Measurements from ENCODE around the gene TMEM121.

DNA sequence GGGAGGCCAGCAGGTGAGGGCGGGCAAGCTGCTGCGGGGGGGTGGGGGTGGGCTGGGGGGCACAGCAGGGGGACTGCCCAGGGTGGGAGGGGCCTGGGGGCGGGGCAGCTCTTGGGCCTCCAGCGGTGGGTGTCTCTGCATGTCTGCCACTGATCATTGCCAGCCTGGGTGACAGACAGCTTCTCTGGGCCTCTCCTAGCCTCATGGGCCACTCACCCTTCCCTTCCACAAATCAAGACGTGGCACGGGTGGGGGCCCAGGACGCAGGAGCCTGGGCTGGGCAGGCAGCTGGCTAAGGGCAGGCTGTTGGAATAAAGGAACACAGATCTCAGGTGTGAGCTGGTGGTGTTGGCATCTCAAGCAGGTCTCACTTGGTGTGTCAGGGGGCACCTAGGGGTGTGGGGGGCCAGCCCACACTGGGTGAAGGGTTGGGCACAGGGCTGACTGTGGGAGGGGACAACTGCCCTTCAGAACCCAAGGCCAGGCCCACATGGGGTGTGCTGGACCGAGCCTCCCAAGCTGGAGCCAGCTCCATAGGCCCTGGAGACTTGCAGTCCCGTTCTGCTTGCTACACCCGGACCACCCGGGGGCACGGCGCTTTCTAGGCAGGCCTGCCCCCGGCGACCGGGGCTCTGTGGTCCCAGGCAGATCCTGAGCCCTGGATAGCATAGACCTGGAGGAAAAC lies 32.3 kb upstream of the TMEM121 start:
- TF ChIP-seq, protein P1, sequence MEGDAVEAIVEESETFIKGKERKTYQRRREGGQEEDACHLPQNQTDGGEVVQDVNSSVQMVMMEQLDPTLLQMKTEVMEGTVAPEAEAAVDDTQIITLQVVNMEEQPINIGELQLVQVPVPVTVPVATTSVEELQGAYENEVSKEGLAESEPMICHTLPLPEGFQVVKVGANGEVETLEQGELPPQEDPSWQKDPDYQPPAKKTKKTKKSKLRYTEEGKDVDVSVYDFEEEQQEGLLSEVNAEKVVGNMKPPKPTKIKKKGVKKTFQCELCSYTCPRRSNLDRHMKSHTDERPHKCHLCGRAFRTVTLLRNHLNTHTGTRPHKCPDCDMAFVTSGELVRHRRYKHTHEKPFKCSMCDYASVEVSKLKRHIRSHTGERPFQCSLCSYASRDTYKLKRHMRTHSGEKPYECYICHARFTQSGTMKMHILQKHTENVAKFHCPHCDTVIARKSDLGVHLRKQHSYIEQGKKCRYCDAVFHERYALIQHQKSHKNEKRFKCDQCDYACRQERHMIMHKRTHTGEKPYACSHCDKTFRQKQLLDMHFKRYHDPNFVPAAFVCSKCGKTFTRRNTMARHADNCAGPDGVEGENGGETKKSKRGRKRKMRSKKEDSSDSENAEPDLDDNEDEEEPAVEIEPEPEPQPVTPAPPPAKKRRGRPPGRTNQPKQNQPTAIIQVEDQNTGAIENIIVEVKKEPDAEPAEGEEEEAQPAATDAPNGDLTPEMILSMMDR (IDR thresholded peaks at IDR 0.05), result no peak
- no peak for TF ChIP-seq EZH2 (IDR thresholded peaks at IDR 0.05; ENCODE audit: borderline replicate concordance, insufficient read depth, low read depth, low read length, poor library complexity, severe bottlenecking)
